GM23248 (cell line): Measurements from ENCODE around the gene EDA.

ENCODE experiments used
- EZH2 ChIP-seq: fragments of 200-600 bp; sonication (generic); IDR thresholded peaks from 2 replicates; pipeline ENCODE4 v1.6.1; 2018; ENCODE audit warnings: antibody characterized with exemption, mild to moderate bottlenecking; ENCODE audit not compliant: insufficient read depth, poor library complexity, severe bottlenecking
- EZH2phosphoT487 ChIP-seq: fragments of 200-600 bp; sonication (generic); IDR thresholded peaks from 2 replicates; pipeline ENCODE4 v1.6.1; 2018; ENCODE audit warnings: antibody characterized with exemption, moderate library complexity, mild to moderate bottlenecking, low read depth; ENCODE audit not compliant: insufficient read depth

- TF ChIP-seq EZH2 (no peak), EZH2phosphoT487 (no peak)
These were observed 2.9 kb downstream of the EDA start for GRCh38 chrX:69618803-69619202.
